CD14-positive monocyte (primary cell): Measurements from ENCODE around the gene GRAMD1A. TPM values are rescaled to one million over a fixed set of nuclear protein-coding genes. Genes with fewer than 3 reads are reported as not detected.
A peak's percentile ranks its signal among the peaks of the same experiment; 100 is the strongest.

Experiments used
- DNase-seq, 3 donors: peaks; one replicate each; pipeline ENCODE4 v3.0.0-alpha.2; 2011 to 2022
- H2AFZ ChIP-seq: 2 replicates; pipeline ENCODE4 v1.6.0; 2012; ENCODE audit warnings: mild to moderate bottlenecking, low read depth, low read length, inconsistent platforms; ENCODE audit not compliant: insufficient read depth, poor library complexity, severe bottlenecking
- H3K27ac ChIP-seq, 2 donors: 1 replicate in 1 of 2; 2 replicates in 1 of 2; pipeline ENCODE4 v1.5.1; 2012 to 2013; ENCODE audit warnings: low read length in 2 of 2, control low read depth in 1 of 2, inconsistent platforms in 1 of 2, low read depth in 1 of 2, mild to moderate bottlenecking in 1 of 2
- H3K27me3 ChIP-seq, 2 donors: one replicate each; pipeline versions ENCODE4 v1.6.0 to v1.6.1; 2011 to 2013; ENCODE audit warnings: low read length in 2 of 2; ENCODE audit not compliant: control insufficient read depth in 2 of 2, insufficient read depth in 2 of 2
- H3K36me3 ChIP-seq, 2 donors: replicated peaks in 1 of 2; 1 replicate in 1 of 2; 2 replicates in 1 of 2; pipeline versions ENCODE4 v1.5.1 to v1.6.1; 2012 to 2013; ENCODE audit warnings: low read length in 2 of 2, control low read depth in 1 of 2, inconsistent platforms in 1 of 2, mild to moderate bottlenecking in 1 of 2; ENCODE audit not compliant: insufficient read depth in 2 of 2, control insufficient read depth in 1 of 2
- H3K4me1 ChIP-seq, 2 donors: 1 replicate in 1 of 2; 2 replicates in 1 of 2; pipeline versions ENCODE4 v1.5.1 to v1.6.1; 2012 to 2013; ENCODE audit warnings: low read length in 2 of 2, control low read depth in 1 of 2, inconsistent platforms in 1 of 2, mild to moderate bottlenecking in 1 of 2, moderate library complexity in 1 of 2; ENCODE audit not compliant: insufficient read depth in 2 of 2, control insufficient read depth in 1 of 2
- H3K4me2 ChIP-seq: replicated peaks from 2 replicates; pipeline ENCODE3; 2012; ENCODE audit warnings: low read length, moderate library complexity, mild to moderate bottlenecking; ENCODE audit not compliant: poor library complexity, severe bottlenecking; ENCODE audit errors: extremely low read depth
- H3K4me3 ChIP-seq, 3 experiments: fragments of 200-600 bp in 1 of 3; sonication (generic) in 1 of 3; replicated peaks in 1 of 3; 1 replicate in 2 of 3; 2 replicates in 1 of 3; pipeline ENCODE4 v1.5.1; 2011 to 2013; ENCODE audit warnings: low read length in 3 of 3, mild to moderate bottlenecking in 3 of 3, control low read depth in 2 of 3, low read depth in 2 of 3, inconsistent platforms in 1 of 3, moderate library complexity in 1 of 3
- H3K79me2 ChIP-seq: 2 replicates; pipeline ENCODE4 v1.6.0; 2012; ENCODE audit warnings: mild to moderate bottlenecking, control low read depth, inconsistent platforms, low read length, moderate library complexity; ENCODE audit not compliant: insufficient read depth
- H3K9ac ChIP-seq: 2 replicates; pipeline ENCODE4 v1.6.0; 2017; ENCODE audit warnings: low read length, mild to moderate bottlenecking; ENCODE audit not compliant: insufficient read depth, poor library complexity, severe bottlenecking
- H3K9me3 ChIP-seq, 2 donors: replicated peaks in 1 of 2; 1 replicate in 1 of 2; 2 replicates in 1 of 2; pipeline versions ENCODE4 v1.5.1 to v1.6.1; 2012 to 2013; ENCODE audit warnings: low read length in 2 of 2, control low read depth in 1 of 2; ENCODE audit not compliant: control insufficient read depth in 1 of 2, insufficient read depth in 1 of 2
- H4K20me1 ChIP-seq: 2 replicates; pipeline ENCODE4 v1.6.0; 2012; ENCODE audit warnings: mild to moderate bottlenecking, low read length, control low read depth, moderate library complexity; ENCODE audit not compliant: insufficient read depth
- H3K27ac Mint-ChIP-seq, 7 donors: one replicate each; pipeline ENCODE4 v1.8.0; 2020; ENCODE audit warnings: mild to moderate bottlenecking in 7 of 7, mixed read lengths in 7 of 7, moderate library complexity in 6 of 7, inconsistent platforms in 2 of 7
- H3K27me3 Mint-ChIP-seq, 3 donors: one replicate each; pipeline ENCODE4 v1.8.0; 2021 to 2022; ENCODE audit warnings: low read depth in 3 of 3, mild to moderate bottlenecking in 3 of 3, mixed read lengths in 3 of 3, moderate library complexity in 3 of 3, inconsistent platforms in 1 of 3
- H3K36me3 Mint-ChIP-seq, 2 donors: one replicate each; pipeline ENCODE4 v1.8.0; 2020; ENCODE audit warnings: mixed read lengths in 2 of 2, inconsistent platforms in 1 of 2, mild to moderate bottlenecking in 1 of 2
- H3K4me1 Mint-ChIP-seq: one replicate; pipeline ENCODE4 v1.8.0; 2020; ENCODE audit warnings: mild to moderate bottlenecking, mixed read lengths
- H3K4me3 Mint-ChIP-seq, 2 donors: one replicate each; pipeline ENCODE4 v1.8.0; 2020; ENCODE audit warnings: mild to moderate bottlenecking in 2 of 2, mixed read lengths in 2 of 2, moderate library complexity in 1 of 2
- H3K9me3 Mint-ChIP-seq, 7 donors: one replicate each; pipeline ENCODE4 v1.8.0; 2020 to 2022; ENCODE audit warnings: mixed read lengths in 7 of 7, mild to moderate bottlenecking in 6 of 7, moderate library complexity in 6 of 7, inconsistent platforms in 2 of 7
- WGBS: methylation state at CpG from one replicate; pipeline ENCODE4 v1.1.5; 2013; ENCODE audit warnings: missing lambda C conversion rate; ENCODE audit not compliant: insufficient coverage; 5-methylcytosine and 5-hydroxymethylcytosine counted together
- intact Hi-C, 2 donors: fragments of 100-400 bp; cut with micrococcal nuclease; formaldehyde crosslinking; loops; one replicate each; pipeline versions ENCODE4 v1.15.0 to v1.15.1; 2023
- polyA plus RNA-seq, 3 donors: library from polyadenylated mRNA; depleted of rRNA in 1 of 3; unstranded in 2 of 3; stranded (reverse) in 1 of 3; fragments of 300-500 nt in 2 of 3; fragments of >200 nt in 1 of 3; fragmentation: Illumina TruSeq in 2 of 3; gene quantifications; 1 replicate in 2 of 3; 2 replicates in 1 of 3; pipeline ENCODE4 v1.2.3, GENCODE V29; 2012 to 2021
- TF ChIP-seq, protein P1 (sequence below): fragments of 200-600 bp; IDR thresholded peaks from one replicate; pipeline ENCODE4 v1.8.0; 2022; ENCODE audit warnings: antibody characterized with exemption, mild to moderate bottlenecking

GRAMD1A gene
- polyA plus RNA-seq, 3 donors, result 9.3 to 73.9 (median 15.1) TPM

- no peak overlapping the region for H3K9ac ChIP-seq
- Mint-ChIP-seq H3K27ac (no peak overlapping the region), H3K36me3 (no peaks in the 10 kb centered on the region), H3K27me3 (peaks cover 6 to 19% (median 16%) of the 10 kb centered on the region in 3 donors), H3K9me3 (no peaks in the 10 kb centered on the region), H3K4me3 (peak overlapping the region in 1 of 2 donors; percentile 40), H3K4me1 (no peaks in the 10 kb centered on the region)
- H2AFZ ChIP-seq, result no peak overlapping the region
- H3K79me2 ChIP-seq, result no peaks in the 10 kb centered on the region
- H3K27me3 ChIP-seq, result no peaks in the 10 kb centered on the region
- no peaks in the 10 kb centered on the region for H3K9me3 ChIP-seq
- no peak overlapping the region for H3K27ac ChIP-seq
- no peaks in the 10 kb centered on the region for H4K20me1 ChIP-seq
- intact Hi-C loops, result no loop called here
- 58% methylated on average over 3 of the region's 3 CpGs for WGBS
- H3K4me2 ChIP-seq, result no peak overlapping the region
- DNase-seq, result no peak
- no peak overlapping the region for H3K4me3 ChIP-seq
- no peaks in the 10 kb centered on the region for H3K36me3 ChIP-seq
- TF ChIP-seq, protein P1, sequence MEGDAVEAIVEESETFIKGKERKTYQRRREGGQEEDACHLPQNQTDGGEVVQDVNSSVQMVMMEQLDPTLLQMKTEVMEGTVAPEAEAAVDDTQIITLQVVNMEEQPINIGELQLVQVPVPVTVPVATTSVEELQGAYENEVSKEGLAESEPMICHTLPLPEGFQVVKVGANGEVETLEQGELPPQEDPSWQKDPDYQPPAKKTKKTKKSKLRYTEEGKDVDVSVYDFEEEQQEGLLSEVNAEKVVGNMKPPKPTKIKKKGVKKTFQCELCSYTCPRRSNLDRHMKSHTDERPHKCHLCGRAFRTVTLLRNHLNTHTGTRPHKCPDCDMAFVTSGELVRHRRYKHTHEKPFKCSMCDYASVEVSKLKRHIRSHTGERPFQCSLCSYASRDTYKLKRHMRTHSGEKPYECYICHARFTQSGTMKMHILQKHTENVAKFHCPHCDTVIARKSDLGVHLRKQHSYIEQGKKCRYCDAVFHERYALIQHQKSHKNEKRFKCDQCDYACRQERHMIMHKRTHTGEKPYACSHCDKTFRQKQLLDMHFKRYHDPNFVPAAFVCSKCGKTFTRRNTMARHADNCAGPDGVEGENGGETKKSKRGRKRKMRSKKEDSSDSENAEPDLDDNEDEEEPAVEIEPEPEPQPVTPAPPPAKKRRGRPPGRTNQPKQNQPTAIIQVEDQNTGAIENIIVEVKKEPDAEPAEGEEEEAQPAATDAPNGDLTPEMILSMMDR, result no peak
- H3K4me1 ChIP-seq, result no peaks in the 10 kb centered on the region
Measured at GRCh38 chr19:35055715-35056179, 55.6 kb downstream of the GRAMD1A start.

GRCh38 chr19:35056513-35057063 is 56.5 kb downstream of the GRAMD1A start:
- no peak overlapping the region for H3K9ac ChIP-seq
- intact Hi-C loops, result no loop called here
- H3K4me3 ChIP-seq, result no peak overlapping the region
- H2AFZ ChIP-seq, result no peak overlapping the region
- Mint-ChIP-seq H3K9me3 (no peaks in the 10 kb centered on the region), H3K27me3 (peaks cover 7 to 19% (median 15%) of the 10 kb centered on the region in 3 donors), H3K27ac (no peak overlapping the region), H3K4me3 (peak overlapping the region in 1 of 2 donors; percentile 22), H3K4me1 (no peaks in the 10 kb centered on the region), H3K36me3 (no peaks in the 10 kb centered on the region)
- DNase-seq, result no peak
- H3K9me3 ChIP-seq, result no peaks in the 10 kb centered on the region
- no peaks in the 10 kb centered on the region for H3K36me3 ChIP-seq
- H3K79me2 ChIP-seq, result no peaks in the 10 kb centered on the region
- no peak overlapping the region for H3K27ac ChIP-seq
- H3K4me2 ChIP-seq, result no peak overlapping the region
- no peaks in the 10 kb centered on the region for H3K4me1 ChIP-seq
- TF ChIP-seq, protein P1, result no peak
- H3K27me3 ChIP-seq, result no peaks in the 10 kb centered on the region
- 100% methylated on average over 1 of the region's 6 CpGs for WGBS
- no peaks in the 10 kb centered on the region for H4K20me1 ChIP-seq
